ENCODE results near the gene LIM2.

- TF ChIP-seq HDAC2 (IDR thresholded peaks at IDR 0.05) (no peak), FOSL2 (IDR thresholded peaks at IDR 0.05) (no peak), FOSL2 (CRISPR knock-in tag; IDR thresholded peaks at IDR 0.05) (no peak), CTCF (IDR thresholded peaks at IDR 0.05) (no peak), RNF2 (IDR thresholded peaks at IDR 0.05; ENCODE audit: borderline replicate concordance, low read depth) (no peak), USF2 (IDR thresholded peaks at IDR 0.05) (no peak), EP300 (IDR thresholded peaks at IDR 0.05) (no peak), JUN (IDR thresholded peaks at IDR 0.05) (no peak), CBX2 (IDR thresholded peaks at IDR 0.05; ENCODE audit: borderline replicate concordance, low read depth) (no peak), POLR2A (IDR thresholded peaks at IDR 0.05; ENCODE audit: low read length) (0 out of 2 replicates have a peak, but pooled peaks have one; percentile 23), RAD21 (conservative IDR thresholded peaks at IDR 0.05 in 1 of 2, IDR thresholded peaks at IDR 0.05 in 1 of 2) (0 out of 5 replicates have a peak, but pooled peaks of 1 of the 2 experiments have one; percentile 9), CHD2 (IDR thresholded peaks at IDR 0.05; ENCODE audit: low read length, partially characterized antibody) (no peak), ATOH8 (CRISPR knock-in tag; IDR thresholded peaks at IDR 0.05; ENCODE audit: low read depth) (no peak)
Measured at GRCh38 chr19:51365211-51365964, 22.4 kb downstream of the LIM2 start.

Measured in A549 (cell line).